NCI-H82 treated with DMSO at 0.1 percent for 48 hours (cell line): Measurements from ENCODE around the gene NOCT.
"Not testable (repeated sequence)": the region's sequence is repeated elsewhere in the genome, so short reads cannot be mapped to it uniquely, and the experiment has no call there.

Experiments used
- DNase-seq: peaks from one replicate; lab custom pipeline; 2025; ENCODE audit not compliant: unreplicated experiment; lab: John Stamatoyannopoulos, UW

Gene NOCT, protein sequence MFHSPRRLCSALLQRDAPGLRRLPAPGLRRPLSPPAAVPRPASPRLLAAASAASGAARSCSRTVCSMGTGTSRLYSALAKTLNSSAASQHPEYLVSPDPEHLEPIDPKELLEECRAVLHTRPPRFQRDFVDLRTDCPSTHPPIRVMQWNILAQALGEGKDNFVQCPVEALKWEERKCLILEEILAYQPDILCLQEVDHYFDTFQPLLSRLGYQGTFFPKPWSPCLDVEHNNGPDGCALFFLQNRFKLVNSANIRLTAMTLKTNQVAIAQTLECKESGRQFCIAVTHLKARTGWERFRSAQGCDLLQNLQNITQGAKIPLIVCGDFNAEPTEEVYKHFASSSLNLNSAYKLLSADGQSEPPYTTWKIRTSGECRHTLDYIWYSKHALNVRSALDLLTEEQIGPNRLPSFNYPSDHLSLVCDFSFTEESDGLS

DNA sequence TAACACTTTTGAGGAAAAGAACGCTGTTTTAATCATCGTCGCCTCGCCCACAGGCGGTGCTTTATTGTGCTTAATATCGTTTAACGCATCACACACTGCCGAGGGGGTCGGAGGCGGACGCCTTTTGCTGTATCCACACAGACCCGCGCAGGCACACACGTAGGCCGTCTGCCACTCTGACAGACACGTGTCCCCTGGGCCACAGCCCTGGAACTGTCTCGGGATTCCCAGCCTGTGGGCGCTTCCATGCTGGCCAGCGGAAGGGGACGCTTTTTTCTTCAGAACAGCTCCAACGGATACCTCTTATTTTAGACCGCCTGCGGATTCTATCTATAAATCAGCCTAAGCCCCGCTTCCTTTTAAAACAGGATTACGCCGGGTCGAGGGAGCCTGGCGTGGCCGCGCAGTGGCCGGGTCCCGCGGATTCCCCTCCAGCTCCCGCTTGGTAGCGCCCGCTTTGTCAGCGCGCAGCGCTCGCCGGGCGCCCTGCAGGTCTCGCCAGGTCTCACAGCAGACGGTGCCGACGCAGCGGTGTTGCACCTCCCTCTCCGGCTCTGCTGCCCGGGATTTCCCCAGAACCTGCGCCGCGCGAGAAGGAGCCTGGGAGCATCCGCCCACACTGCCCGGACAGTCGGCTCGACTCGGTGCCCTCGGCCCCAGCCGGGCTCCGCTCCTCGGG lies at the start of gene NOCT:
Gene NOCT (plus strand): TSS at position 513 of the 679 bp plus-strand sequence. CDS start 201 bp downstream, outside the sequence.
- DNase-seq, result peak; percentile 68

DNA sequence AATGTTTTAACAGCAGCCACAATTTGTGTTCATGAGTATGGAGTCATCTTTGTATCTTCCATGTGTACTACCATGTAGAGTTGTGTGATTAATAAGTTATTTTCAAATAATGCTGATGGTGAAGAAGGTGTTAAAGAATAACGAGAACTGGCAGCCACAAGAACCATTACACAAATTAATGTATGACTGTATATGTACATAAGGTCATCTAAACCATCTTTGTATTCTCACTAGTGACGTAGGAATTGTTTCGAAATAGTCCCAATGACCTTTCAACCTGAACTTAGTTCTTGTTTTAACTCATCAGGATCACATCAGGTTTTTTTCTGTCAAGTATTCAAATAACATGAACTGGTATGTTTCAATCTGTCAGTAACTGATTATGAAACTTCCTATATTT lies 48.3 kb upstream of the NOCT start:
- DNase-seq, result no peak

DNA sequence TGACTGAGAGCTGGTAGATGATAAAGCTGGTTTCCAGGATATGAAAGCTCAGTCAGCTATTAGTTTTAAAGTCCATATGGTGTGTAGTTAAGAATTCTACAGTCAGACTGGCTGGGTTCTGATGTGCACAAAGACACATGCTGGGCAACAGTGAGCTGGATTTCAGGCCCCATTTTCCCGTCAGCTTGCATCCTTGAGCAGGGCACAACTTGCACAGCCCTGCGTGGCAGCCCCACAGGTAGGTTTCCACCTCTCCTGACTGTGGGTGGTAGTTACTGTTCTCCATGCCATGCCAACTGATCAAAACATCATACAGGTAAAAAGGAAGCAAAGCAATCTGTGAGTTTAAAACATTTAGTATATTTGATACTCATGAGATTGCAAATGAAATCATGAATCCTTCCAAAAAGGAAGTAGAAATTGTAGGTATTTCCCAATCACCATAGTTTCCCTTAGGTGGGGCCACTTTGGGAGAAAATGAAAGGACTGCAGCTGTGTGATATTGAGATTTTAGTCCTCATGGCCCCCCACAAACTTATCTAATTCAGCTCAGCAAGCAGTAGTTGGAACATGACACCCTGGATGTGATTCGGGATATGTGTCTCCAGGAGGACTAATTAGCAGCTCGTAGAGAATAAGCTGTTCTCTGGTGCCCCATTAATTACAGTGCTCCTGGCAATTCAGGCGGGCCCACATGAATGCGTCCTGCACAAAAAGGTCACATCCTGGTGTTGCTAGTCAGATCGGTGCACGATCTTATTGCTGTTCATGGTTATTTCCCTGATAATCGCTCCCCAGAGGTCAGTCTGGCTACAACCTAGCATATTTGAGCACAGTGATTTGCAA lies 42.4 kb upstream of the NOCT start:
- DNase-seq, result no peak

DNA sequence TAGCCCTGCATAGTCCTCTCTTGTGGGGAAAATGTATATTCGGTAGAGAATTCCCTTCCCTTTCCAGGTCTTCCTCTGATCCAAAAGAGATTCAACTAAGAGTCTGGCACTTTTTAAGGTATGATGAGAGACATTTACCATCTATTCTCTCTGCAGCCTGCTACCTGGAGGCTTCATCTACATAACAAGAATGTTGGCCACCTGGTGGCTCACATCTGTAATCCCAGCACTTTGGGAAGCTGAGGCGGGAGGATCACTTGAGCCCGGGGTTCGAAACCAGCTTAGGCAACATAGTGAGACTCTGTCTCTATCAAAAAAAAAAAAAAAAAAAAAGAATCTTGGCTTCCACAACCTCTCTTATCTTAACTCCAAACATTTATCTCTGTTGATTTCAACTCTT lies 40.4 kb upstream of the NOCT start:
- no peak for DNase-seq

DNA sequence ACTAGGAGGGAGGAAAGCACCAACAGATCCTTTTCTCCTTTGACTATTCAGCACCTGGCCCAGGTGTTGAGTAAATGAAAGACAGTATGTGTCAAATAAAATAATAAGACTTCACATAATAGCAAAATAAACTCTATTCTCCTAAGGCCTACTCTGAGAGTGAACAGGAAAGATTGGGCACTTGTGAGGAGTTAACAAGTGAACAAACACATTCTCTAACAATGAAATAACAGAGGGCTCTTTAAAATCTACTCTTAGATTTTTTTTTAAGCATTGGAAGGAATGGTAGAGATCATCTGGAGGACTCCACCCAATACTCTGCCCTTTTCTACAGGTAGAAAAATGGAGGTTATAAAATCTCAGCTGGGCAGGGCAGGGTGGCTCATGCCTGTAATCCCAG lies 39.1 kb upstream of the NOCT start:
- no peak for DNase-seq

DNA sequence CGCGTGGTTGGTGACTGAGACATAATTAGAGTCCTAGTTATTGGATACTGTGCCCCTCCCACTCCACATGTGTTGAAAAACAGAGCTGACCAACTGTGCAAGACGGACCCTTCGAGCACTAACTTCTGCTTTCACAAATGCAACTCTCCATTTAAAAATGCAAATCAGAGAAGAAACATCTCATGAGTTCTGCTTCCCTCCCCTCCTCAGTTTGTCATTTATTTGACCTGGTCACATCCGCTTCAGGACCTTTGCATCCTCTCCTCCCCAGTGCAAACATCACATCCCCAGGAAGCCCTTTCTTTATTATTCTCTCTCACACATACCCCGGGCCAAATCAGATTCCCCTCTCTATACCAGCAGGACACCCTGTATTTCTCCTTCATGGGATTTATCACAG lies 38.1 kb upstream of the NOCT start:
- DNase-seq, result no peak

DNA sequence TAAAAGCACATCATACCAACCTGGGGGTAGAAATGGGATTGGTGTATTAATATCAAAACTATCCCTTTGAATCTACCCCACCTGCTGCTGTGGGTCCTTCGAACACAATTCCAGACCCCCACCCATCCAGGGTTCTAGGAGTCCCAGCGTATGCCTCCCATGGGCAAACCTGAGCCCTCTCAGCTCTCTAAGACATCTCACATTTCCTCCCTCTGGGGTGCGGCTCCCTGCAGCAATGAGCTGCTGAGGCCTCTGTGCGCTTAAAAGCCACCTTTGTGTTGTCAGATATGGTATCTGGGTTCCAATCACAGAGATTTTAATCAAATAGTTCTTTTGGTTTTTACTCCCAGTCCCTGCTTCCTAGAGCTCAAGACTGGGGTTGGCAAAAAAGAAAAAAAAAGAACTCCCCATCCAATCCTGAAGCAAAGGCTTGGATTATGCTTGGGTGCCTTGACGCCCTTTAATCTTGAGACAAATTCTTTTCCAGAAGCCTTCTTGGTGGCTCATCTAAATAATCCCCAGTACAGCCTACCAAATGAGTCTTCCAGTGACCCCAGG lies 37.5 kb upstream of the NOCT start:
- DNase-seq, result no peak

DNA sequence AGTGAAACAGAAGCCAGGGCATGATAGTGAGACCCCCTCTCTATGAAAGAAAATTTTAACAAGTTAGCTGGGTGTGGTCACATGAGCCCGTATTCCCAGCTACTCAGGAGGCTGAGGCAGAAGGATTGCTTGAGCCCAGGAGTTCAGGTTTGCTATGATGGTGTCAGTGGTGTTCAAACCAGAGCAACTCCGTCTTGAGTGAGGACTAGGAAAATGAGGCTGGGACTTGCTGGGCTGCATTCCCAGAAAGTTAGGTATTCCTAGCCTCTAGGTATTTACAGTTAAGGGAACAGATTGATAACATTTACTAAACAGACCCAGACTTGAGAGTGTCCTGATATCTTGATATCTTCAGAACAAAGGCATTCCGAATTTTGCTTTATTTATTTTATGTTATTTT lies 37.0 kb upstream of the NOCT start:
- DNase-seq, result no peak

DNA sequence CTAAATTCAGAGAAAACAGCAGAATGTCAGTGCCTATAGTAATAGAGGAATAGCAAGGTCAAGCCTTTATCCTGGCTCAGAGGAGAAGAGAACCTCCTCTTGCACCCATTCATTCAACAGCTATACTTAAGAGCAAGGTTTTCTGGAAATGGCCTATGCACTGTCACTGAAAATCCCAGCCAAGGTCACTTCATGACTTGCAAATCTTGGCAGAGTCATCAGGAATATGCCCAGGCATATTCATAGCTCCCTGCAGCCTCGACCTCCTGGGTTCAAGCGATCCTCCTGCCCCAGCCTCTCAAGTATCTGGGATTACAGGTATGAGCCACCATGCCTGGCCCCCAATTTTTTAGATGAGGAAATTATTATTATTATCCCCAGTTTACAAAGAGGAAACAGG lies 35.8 kb upstream of the NOCT start:
- DNase-seq, result no peak

DNA sequence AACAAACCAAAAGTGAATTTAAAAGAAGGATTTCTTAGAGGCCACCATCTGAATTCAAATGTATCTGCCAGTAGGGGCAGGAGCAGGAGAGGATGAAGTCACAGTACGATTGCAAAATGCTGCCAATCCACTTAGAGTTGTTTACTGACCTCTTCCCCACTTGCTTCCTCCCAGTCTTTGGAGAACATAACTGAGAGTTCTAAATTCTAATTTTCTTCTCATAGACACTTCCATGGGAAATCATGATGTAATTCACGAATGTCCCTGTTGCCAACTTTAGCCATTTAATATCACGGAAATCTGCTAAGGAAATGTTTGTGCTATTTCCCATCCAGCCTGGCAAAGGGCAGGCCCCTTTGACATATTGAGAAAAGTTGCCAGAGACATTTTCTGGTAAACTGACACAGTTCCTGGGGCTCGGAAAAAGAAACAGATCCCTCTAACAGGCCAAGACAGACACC lies 33.6 kb upstream of the NOCT start:
- no peak for DNase-seq

DNA sequence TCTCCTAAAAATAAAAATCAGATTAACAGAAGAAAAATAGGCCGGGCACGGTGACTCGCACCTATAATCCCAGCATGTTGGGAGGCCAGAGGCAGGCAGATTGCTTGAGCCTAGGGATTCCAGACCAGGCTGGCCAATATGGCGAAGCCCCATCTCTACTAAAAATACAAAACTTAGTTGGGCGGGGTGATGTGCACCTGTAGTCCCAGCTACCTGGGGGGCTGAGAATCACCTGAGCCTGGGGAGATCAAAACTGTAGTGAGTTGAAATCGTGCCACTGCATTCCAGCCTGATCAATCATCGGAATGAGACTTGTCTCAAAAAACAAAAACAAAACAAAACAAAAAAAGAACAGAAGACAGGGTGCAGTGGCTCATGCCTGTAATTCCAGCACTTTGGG lies 32.8 kb upstream of the NOCT start:
- DNase-seq, result no peak

DNA sequence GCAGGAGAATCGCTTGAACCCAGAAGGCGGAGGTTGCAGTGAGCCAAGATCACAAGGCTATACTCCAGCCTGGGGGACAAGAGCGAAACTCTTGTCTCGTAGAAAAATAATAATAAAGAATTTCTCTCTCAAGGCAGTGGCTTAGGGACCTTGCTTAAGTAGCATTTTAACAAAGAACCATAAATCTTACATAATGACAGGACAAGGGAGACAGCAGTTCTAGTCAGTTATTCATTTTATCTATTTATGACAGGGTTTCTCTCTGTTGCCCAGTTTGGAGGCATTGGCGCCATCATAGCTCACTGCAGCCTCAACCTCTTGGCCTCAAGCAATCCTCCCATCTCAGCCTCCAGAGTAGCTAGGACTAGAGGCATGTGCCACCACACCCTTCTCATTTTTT lies 31.9 kb upstream of the NOCT start:
- no peak for DNase-seq

DNA sequence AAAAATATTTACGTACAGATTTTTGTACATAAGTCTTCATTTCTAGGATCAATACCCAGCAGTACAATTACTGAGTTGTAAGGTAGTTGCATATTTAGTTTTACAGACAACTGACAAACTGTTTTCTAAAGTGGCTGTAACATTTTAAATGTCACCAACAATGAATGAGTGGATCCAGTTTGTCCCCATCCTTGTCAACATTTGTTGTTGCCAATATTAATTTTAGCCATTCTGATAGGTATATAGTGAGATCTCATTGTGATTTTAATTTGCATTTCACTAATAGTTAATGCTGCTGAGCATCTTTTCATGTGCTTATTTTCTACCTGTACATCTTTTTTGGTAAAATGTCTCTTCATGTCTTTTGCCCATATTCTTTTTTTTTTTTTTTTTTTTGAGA lies 30.9 kb upstream of the NOCT start:
- no peak for DNase-seq

DNA sequence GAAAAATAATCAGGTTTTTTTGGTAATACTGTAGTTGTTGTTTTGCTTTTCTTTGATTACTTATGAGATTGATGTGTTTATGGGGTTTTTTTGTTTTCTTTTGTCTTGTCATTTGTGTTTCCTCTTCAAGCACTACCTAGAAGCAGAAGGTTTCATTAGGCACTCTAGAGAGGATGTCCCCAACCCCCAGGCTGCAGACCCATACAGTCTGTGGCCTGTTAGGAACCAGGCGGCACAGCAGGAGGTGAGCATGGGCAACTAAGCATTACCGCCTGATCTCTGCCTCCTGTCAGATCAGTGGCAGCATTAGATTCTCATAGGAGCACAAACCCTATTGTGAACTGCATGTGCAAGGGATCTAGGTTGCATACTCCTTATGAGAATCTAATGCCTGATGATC lies 22.9 kb upstream of the NOCT start:
- no peak for DNase-seq

DNA sequence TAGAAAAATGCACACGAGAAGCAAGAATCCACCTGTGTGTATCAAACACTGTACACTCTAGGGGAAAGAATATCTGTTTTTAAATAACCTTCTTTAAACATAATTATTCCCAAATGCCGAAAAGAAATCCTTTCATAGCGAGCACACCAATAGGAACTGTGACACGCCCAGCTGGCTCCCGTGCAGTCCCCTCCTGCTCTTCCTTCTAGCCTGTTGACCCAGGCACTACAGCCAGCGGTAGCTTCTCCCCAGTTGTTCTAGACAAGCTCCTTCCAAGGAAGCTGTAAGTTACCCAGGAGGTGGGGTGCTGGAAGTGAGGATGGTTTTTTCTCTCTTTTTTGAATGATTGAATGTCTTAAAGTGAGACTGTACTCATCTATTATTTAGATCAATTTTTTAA lies 19.5 kb upstream of the NOCT start:
- DNase-seq, result no peak

DNA sequence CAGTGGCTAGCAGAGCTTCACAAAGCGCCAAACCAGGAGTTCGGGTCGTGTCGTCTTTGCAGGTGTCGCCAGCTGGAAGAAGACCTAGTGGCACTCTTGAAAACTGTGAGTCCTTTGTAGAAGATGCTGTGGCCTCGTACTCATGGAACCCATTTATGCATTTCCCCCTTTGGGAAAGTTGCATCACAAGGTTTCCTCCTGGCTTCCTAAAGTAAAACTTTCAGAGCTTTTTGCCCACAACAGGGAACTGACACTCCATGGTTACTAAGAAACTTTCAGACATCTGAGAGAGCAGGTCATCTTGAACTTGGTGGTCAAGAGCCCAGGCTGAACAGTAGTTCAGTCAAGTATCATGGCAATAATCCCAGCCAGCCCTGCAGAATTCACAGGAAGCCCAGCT lies 15.9 kb upstream of the NOCT start:
- DNase-seq, result no peak

DNA sequence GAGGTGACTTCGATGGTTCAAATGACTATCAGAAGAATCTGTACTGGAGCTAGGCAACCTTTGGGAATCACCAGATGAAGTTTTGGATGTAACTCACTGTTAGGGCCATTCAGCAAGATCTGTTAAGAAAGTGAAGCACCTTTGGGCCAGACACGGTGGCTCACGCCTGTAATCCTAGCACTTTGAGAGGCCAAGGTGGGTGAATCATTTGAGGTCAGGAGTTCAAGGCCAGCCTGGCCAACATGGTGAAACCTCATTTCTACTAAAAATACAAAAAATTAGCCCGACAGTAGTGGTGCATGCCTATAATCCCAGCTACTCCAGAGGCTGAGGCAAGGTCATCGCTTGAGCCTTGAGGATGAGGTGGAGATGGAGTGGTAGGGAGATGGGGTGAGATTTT lies 15.4 kb upstream of the NOCT start:
- not testable (repeated sequence) for DNase-seq

DNA sequence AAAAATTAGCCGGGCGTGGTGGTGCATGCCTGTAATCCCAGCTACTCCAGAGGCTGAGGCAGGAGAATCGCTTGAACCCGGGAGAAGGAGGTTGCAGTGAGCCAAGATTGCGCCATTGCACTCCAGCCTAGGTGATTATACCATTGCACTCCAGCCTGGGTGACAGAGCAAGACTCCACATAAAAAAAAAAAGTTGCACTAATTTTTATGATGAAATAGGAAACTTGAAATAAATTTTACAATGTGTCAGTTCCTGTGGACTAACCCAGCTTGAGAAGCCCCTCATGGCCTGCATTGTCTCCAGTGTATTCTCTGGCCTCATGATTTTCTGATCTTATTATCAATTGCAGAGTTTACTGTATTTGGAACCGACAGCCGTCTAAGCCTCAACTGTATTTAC lies 14.2 kb upstream of the NOCT start:
- not testable (repeated sequence) for DNase-seq

DNA sequence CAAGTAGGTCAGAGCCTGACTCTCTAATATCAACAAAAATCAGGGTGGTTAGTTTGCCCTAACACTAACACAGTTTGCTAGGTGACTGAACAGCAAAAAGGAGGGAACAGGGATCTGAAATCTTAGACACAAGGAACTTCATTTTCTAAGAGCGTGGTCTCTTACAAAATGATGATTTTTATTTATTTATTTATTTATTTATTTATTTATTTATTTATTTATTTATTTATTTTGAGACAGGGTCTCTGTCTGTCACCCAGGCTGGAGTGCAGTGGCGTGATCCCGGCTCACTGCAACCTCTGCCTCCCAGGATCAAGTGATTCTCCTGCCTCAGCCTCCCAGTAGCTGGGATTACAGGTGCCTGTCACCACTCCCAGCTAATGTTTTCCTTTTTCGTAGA lies 11.9 kb upstream of the NOCT start:
- not testable (repeated sequence) for DNase-seq

DNA sequence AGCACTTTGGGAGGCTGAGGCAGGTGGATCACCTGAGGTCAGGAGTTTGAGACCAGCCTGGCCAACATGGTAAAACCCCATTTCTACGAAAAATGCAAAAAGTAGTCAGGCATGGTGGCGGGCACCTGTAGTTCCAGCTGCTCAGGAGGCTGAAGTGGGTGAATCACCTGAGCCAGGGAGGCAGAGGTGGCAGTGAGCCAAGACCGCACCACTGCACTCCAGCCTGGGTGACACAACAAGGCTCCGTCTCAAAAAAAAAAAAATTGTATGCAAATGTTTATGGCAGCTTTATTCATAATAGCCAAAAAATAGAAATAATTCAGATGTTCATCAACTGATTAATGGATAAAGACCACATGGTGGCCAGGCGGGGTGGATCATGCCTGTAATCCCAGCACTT lies 9.8 kb upstream of the NOCT start:
- no peak for DNase-seq

DNA sequence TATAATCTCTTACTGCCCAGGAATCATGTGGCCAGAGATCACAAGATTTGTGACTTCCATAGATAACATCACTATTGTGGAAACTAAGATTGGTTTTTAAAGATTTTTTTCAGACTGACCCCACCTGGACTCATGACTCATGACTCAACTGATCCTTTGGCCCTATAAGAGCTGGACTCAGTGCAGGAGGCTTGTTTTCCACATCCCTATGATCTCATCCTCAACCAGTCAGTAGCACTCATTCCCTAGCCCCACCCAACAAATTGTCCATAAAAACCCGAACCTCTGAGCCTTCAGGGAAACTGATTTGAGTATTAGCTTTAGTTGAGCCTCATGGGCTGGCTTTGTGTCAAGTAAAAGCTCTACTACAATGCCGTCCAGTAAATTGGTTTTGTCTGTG lies 7.9 kb upstream of the NOCT start:
- DNase-seq, result no peak
